HepG2 (cell line): Measurements from ENCODE around the gene RASSF9. TPM values are rescaled to one million over a fixed set of nuclear protein-coding genes. Genes with fewer than 3 reads are reported as not detected.

Experiments
- ATAC-seq: fragments of 200-7000 bp; cut with Tn5 transposase; 3 replicates; pipeline ENCODE4 v1.9.1; 2020; ENCODE audit warnings: mild to moderate bottlenecking, moderate library complexity
- BruUV-seq: library from RNA; stranded (reverse); fragments of 400-500 nt; replicated peaks from 2 replicates; lab custom pipeline; 2021; lab: Mats Ljungman, UMichigan
- CTCF ChIA-PET: fragments of 300-600 bp; formaldehyde crosslinking; extraction: SDS; loops from one replicate; lab custom pipeline; 2021; ENCODE audit warnings: low total read pairs, inconsistent platforms, low intra/inter-chr PET ratio; lab: Yijun Ruan, JAX
- POLR2A ChIA-PET: fragments of 350-600 bp; sonication (Branson Sonifier 250); formaldehyde crosslinking; loops from one replicate; lab custom pipeline; 2020; ENCODE audit warnings: antibody characterized with exemption, inconsistent platforms; lab: Yijun Ruan, JAX
- DNase-seq: peaks from one replicate; pipeline ENCODE4 v3.0.0-alpha.2; 2015; ENCODE audit warnings: low spot score
- FAIRE-seq: peaks from 3 replicates; lab custom pipeline; 2011; peaks lifted over from hg19 to GRCh38; lab: Jason Lieb, UNC
- H2AFZ ChIP-seq: one replicate; pipeline ENCODE4 v1.6.1; 2011; ENCODE audit warnings: low read length, inconsistent platforms
- H3K27ac ChIP-seq: fragments of 300-600 bp; 3 replicates; pipeline ENCODE4 v1.8.0; 2011; ENCODE audit warnings: mixed run types, mild to moderate bottlenecking, mixed read lengths, low read length, inconsistent platforms; ENCODE audit not compliant: insufficient read depth; ENCODE audit errors: extremely low read length
- H3K27me3 ChIP-seq, 2 experiments: fragments of 200-600 bp in 1 of 2; 2 replicates in 1 of 2; 3 replicates in 1 of 2; pipeline versions ENCODE4 v1.6.0 to v1.8.0; 2011; ENCODE audit warnings: low read length in 2 of 2, mild to moderate bottlenecking in 2 of 2, moderate library complexity in 2 of 2, inconsistent platforms in 1 of 2; ENCODE audit not compliant: insufficient read depth in 2 of 2, control insufficient read depth in 1 of 2
- H3K36me3 ChIP-seq, 2 experiments: fragments of 200-600 bp in 1 of 2; replicated peaks in 1 of 2; 2 replicates in 1 of 2; 3 replicates in 1 of 2; pipeline versions ENCODE4 v1.5.1 to v1.8.0; 2011; ENCODE audit warnings: low read length in 2 of 2, inconsistent platforms in 1 of 2; ENCODE audit not compliant: insufficient read depth in 2 of 2, control insufficient read depth in 1 of 2
- H3K4me1 ChIP-seq: 2 replicates; pipeline ENCODE4 v1.5.1; 2012; ENCODE audit warnings: low read length, inconsistent platforms; ENCODE audit not compliant: insufficient read depth
- H3K4me2 ChIP-seq: 2 replicates; pipeline ENCODE4 v1.6.0; 2011; ENCODE audit warnings: low read depth, low read length, inconsistent platforms
- H3K4me3 ChIP-seq, 3 experiments: fragments of 200-600 bp in 1 of 3; sonication (generic), shearing (Covaris generic) in 1 of 3; replicated peaks in 1 of 3; 2 replicates each; pipeline ENCODE4 v1.5.1; 2011 to 2016; ENCODE audit warnings: low read length in 3 of 3, inconsistent platforms in 2 of 3, low read depth in 2 of 3, mild to moderate bottlenecking in 2 of 3, control low read depth in 1 of 3, mixed read lengths in 1 of 3; ENCODE audit not compliant: insufficient read depth in 1 of 3
- H3K79me2 ChIP-seq: one replicate; pipeline ENCODE4 v1.6.1; 2011; ENCODE audit warnings: low read length, inconsistent platforms; ENCODE audit not compliant: insufficient read depth
- H3K9ac ChIP-seq: 2 replicates; pipeline ENCODE4 v1.6.0; 2011; ENCODE audit warnings: mild to moderate bottlenecking, low read depth, low read length, inconsistent platforms; ENCODE audit not compliant: insufficient read depth
- H3K9me3 ChIP-seq: 2 replicates; pipeline ENCODE4 v1.5.1; 2012; ENCODE audit warnings: mild to moderate bottlenecking, low read length
- H4K20me1 ChIP-seq: 2 replicates; pipeline ENCODE4 v1.6.0; 2011; ENCODE audit warnings: inconsistent platforms, mild to moderate bottlenecking, low read length, moderate library complexity; ENCODE audit not compliant: insufficient read depth
- BORCS8-MEF2B ChIP-seq: sonication (generic); formaldehyde crosslinking; IDR thresholded peaks from 2 replicates; pipeline ENCODE4 v1.8.0; 2022; ENCODE audit warnings: mild to moderate bottlenecking, missing genetic modification reagents
- HNF4G ChIP-seq, 2 experiments: sonication (generic) in 1 of 2; formaldehyde crosslinking in 1 of 2; IDR thresholded peaks; 2 replicates each; pipeline versions ENCODE4 v1.4.0 to v1.6.1; 2011 to 2020; ENCODE audit warnings: borderline replicate concordance in 2 of 2, low read depth in 2 of 2, mild to moderate bottlenecking in 2 of 2, low read length in 1 of 2, missing genetic modification reagents in 1 of 2, moderate library complexity in 1 of 2
- MAFK ChIP-seq, 2 experiments: IDR thresholded peaks in 1 of 2; conservative IDR thresholded peaks in 1 of 2; 2 replicates each; pipeline ENCODE4 v1.6.1; 2011; ENCODE audit warnings: improper control_type of control experiment in 2 of 2, low read length in 2 of 2
- MLXIP ChIP-seq: sonication (generic); formaldehyde crosslinking; IDR thresholded peaks from 2 replicates; pipeline ENCODE4 v1.9.0; 2021; ENCODE audit warnings: missing genetic modification reagents, borderline replicate concordance
- PAF1 ChIP-seq: IDR thresholded peaks from 2 replicates; pipeline ENCODE4 v1.6.1; 2016; ENCODE audit warnings: missing genetic modification reagents, missing compliant biosample characterization
- TAF15 ChIP-seq: fragments of 200-400 bp; formaldehyde crosslinking; IDR thresholded peaks from one replicate; pipeline ENCODE4 v1.6.1; 2018; ENCODE audit warnings: mild to moderate bottlenecking, low read depth, low read length; ENCODE audit not compliant: poor library complexity, severe bottlenecking
- THRA ChIP-seq: sonication (generic); formaldehyde crosslinking; IDR thresholded peaks from 2 replicates; pipeline ENCODE4 v1.4.0; 2020; ENCODE audit warnings: missing genetic modification reagents, borderline replicate concordance
- TMF1 ChIP-seq: sonication (generic); formaldehyde crosslinking; IDR thresholded peaks from 2 replicates; pipeline ENCODE4 v1.8.1; 2022; ENCODE audit warnings: low read depth, missing genetic modification reagents
- ZFAT ChIP-seq: sonication (generic); formaldehyde crosslinking; conservative IDR thresholded peaks from 2 replicates; pipeline ENCODE4 v1.8.1; 2023; ENCODE audit warnings: missing genetic modification reagents, inconsistent platforms
- ZFP36L2 ChIP-seq: sonication (generic); formaldehyde crosslinking; IDR thresholded peaks from 2 replicates; pipeline ENCODE4 v1.4.0; 2020; ENCODE audit warnings: missing genetic modification reagents
- in situ Hi-C: cut with HindIII; loops from 2 replicates; pipeline ENCODE4 v1.10.0; 2017; ENCODE audit warnings: low pct_unique_long_range_greater_than_20kb; ENCODE audit not compliant: extremely low pct_ligation_motif_present
- intact Hi-C: fragments of 100-400 bp; cut with micrococcal nuclease; formaldehyde crosslinking; loops from one replicate; pipeline ENCODE4 v1.10.0; 2022; ENCODE audit not compliant: unreplicated experiment
- polyA plus RNA-seq, 8 experiments: library from polyadenylated mRNA; depleted of rRNA in 3 of 8; stranded (reverse) in 7 of 8; unstranded in 1 of 8; fragments of >200 nt; fragmentation: Illumina TruSeq in 4 of 8; extraction: Trizol in 4 of 8; gene quantifications; 2 replicates each; pipeline versions ENCODE4 v1.2.1 to v1.2.3, GENCODE V29; 2011 to 2016; ENCODE audit warnings: low read depth in 4 of 8, missing spikeins in 1 of 8, mixed read lengths in 1 of 8; ENCODE audit not compliant: insufficient read depth in 1 of 8
- total RNA-seq, 5 experiments: library from RNA; depleted of rRNA; stranded (reverse); fragments of >200 nt; fragmentation: Illumina TruSeq; extraction: Trizol; gene quantifications; 2 replicates each; pipeline ENCODE4 v1.2.3, GENCODE V29; 2016; ENCODE audit warnings: low read depth in 1 of 5

The RASSF9 gene
- total and polyA plus RNA-seq, 2 of the 13 experiments (the other 11 are each of a cell fraction or from before 2014, with no cell fraction given), result not detected

- Histone ChIP-seq H3K4me1 (no peaks in the 10 kb centered on the region), H3K36me3 (no peaks in the 10 kb centered on the region), H3K27me3 (no peaks in the 10 kb centered on the region), H3K9me3 (no peaks in the 10 kb centered on the region), H3K4me3 (no peak overlapping the region), H3K9ac (no peak overlapping the region), H3K27ac (no peak overlapping the region), H3K79me2 (no peaks in the 10 kb centered on the region), H3K4me2 (no peak overlapping the region), H2AFZ (no peak overlapping the region), H4K20me1 (no peaks in the 10 kb centered on the region)
- TF ChIP-seq ZFP36L2 (CRISPR knock-in tag) (no peak), ZFAT (no peak), PAF1 (CRISPR knock-in tag) (no peak), MAFK (conservative IDR thresholded peaks at IDR 0.05 in 1 of 2, IDR thresholded peaks at IDR 0.05 in 1 of 2; ENCODE audit: low read length in 2 of 2) (no peak), HNF4G (IDR thresholded peaks at IDR 0.05; ENCODE audit: borderline replicate concordance, low read depth, low read length) (no peak), HNF4G (CRISPR knock-in tag; IDR thresholded peaks at IDR 0.05; ENCODE audit: borderline replicate concordance, low read depth) (no peak), BORCS8-MEF2B (no peak), TAF15 (no peak), TMF1 (no peak), MLXIP (CRISPR knock-in tag) (no peak), THRA (CRISPR knock-in tag) (no peak)
- intact Hi-C loops (no loop called here), in situ Hi-C loops (no loop called here)
- CTCF ChIA-PET, result no interaction called here
- FAIRE-seq (no peak), DNase-seq (no peak), ATAC-seq (no peak)
- no TSS peak for BruUV-seq
- POLR2A ChIA-PET, result no interaction called here
Measured at GRCh38 chr12:85807730-85808129, 28.5 kb downstream of the RASSF9 start.
